Natural killer cell (primary cell): ENCODE results near the gene ITPR1. TPM values are rescaled to one million over a fixed set of nuclear protein-coding genes. Genes with fewer than 3 reads are reported as not detected.

Experiments used
- ATAC-seq, 3 donors: fragments of 150-1000 bp in 2 of 3; fragments of 200-7000 bp in 1 of 3; cut with Tn5 transposase; 1 replicate in 1 of 3; 2 replicates in 2 of 3; pipeline ENCODE4 v1.10.0; 2021; ENCODE audit warnings: mild to moderate bottlenecking in 2 of 3, moderate library complexity in 2 of 3
- DNase-seq, 2 donors: peaks; one replicate each; pipeline versions ENCODE4 v3.0.0 to v3.0.0-alpha.2; 2013 to 2021; ENCODE audit warnings: mixed read lengths in 1 of 2
- H3K27ac ChIP-seq: one replicate; pipeline ENCODE4 v1.5.1; 2013; ENCODE audit warnings: mild to moderate bottlenecking, low read length
- H3K27me3 ChIP-seq: one replicate; pipeline ENCODE4 v1.6.1; 2013; ENCODE audit warnings: low read length; ENCODE audit not compliant: control insufficient read depth, insufficient read depth
- H3K36me3 ChIP-seq: one replicate; pipeline ENCODE4 v1.6.1; 2013; ENCODE audit warnings: low read length; ENCODE audit not compliant: control insufficient read depth, insufficient read depth
- H3K4me1 ChIP-seq: one replicate; pipeline ENCODE4 v1.6.1; 2013; ENCODE audit warnings: low read length; ENCODE audit not compliant: control insufficient read depth, insufficient read depth
- H3K4me3 ChIP-seq: one replicate; pipeline ENCODE4 v1.5.1; 2013; ENCODE audit warnings: low read length
- H3K9me3 ChIP-seq: one replicate; pipeline ENCODE4 v1.6.1; 2013; ENCODE audit warnings: low read length; ENCODE audit not compliant: control insufficient read depth, insufficient read depth
- H3K27ac Mint-ChIP-seq, 2 donors: one replicate each; pipeline ENCODE4 v1.8.0; 2022; ENCODE audit warnings: mild to moderate bottlenecking in 2 of 2, mixed read lengths in 2 of 2, moderate library complexity in 1 of 2
- H3K27me3 Mint-ChIP-seq, 2 donors: one replicate each; pipeline ENCODE4 v1.8.0; 2022; ENCODE audit warnings: low read depth in 2 of 2, mixed read lengths in 2 of 2
- H3K36me3 Mint-ChIP-seq: one replicate; pipeline ENCODE4 v1.8.0; 2022; ENCODE audit warnings: mixed read lengths
- H3K4me1 Mint-ChIP-seq, 2 donors: one replicate each; pipeline ENCODE4 v1.8.0; 2022; ENCODE audit warnings: mixed read lengths in 2 of 2
- H3K4me3 Mint-ChIP-seq: one replicate; pipeline ENCODE4 v1.8.0; 2022; ENCODE audit warnings: mild to moderate bottlenecking, moderate library complexity, mixed read lengths
- H3K9me3 Mint-ChIP-seq, 2 donors: one replicate each; pipeline ENCODE4 v1.8.0; 2022; ENCODE audit warnings: mixed read lengths in 2 of 2
- CTCF ChIP-seq: fragments of 200-600 bp; IDR thresholded peaks from one replicate; pipeline ENCODE4 v1.8.0; 2022; ENCODE audit warnings: antibody characterized with exemption
- WGBS: methylation state at CpG from one replicate; pipeline ENCODE4 v1.1.7; 2013; ENCODE audit warnings: missing lambda C conversion rate; ENCODE audit not compliant: insufficient coverage; 5-methylcytosine and 5-hydroxymethylcytosine counted together
- intact Hi-C: fragments of 100-400 bp; cut with micrococcal nuclease; formaldehyde crosslinking; loops from one replicate; pipeline ENCODE4 v1.14.2; 2022
- total RNA-seq, 4 donors: library from RNA; stranded (reverse); fragments of 120-200 nt in 1 of 4; gene quantifications; one replicate each; pipeline versions ENCODE4 v1.2.3 to v1.2.4, GENCODE V29; 2013 to 2022

ITPR1 gene
- total RNA-seq, 3 donors from 2014 or later (not counting 1 experiment from before 2014, with no cell fraction given): 86.7 to 123 (median 94.8) TPM

DNA sequence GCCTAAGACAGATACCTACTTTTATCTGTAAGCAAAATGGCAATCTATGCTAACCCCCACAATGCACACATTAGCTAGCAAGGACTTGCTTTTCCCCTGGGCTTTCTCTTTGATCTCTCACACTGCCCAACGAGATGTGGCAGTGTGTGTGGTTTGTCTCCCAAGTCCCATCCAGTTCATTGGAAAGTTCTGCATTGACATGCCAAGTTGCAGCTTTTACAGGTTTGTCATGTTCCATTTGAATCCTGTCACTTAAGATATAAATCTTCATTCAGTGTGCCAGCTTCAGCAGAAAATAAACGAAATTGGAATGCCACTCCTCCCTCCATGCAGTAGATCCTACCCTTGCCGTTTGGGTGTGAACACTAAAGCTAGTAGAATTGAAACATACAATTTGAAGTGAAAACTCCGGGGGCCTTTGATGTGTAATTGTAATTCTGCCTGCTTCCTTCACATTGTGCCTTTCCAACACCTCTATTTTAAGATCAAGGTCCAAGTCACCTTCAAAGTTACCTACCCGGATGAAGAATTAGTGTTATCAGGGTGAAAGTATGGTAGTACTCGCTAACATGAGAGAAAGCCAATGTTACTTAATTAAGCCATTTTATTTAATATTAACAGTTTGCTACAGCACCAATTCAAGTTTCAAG is 355.2 kb downstream of the ITPR1 start:
- peaks cover 68 to 72% of the 10 kb centered on the region in 2 donors for H3K4me1 Mint-ChIP-seq
- DNase-seq: no peak
- Histone ChIP-seq H3K4me3 (no peak overlapping the region), H3K4me1 (peaks cover 32% of the 10 kb centered on the region), H3K9me3 (no peaks in the 10 kb centered on the region), H3K36me3 (no peaks in the 10 kb centered on the region), H3K27ac (peak overlapping the region; percentile 98), H3K27me3 (no peaks in the 10 kb centered on the region)
- H3K27me3 Mint-ChIP-seq: no peaks in the 10 kb centered on the region
- intact Hi-C loops: no loop called here
- no peak overlapping the region for H3K4me3 Mint-ChIP-seq
- peak overlapping the region; percentile 79 to 96 for H3K27ac Mint-ChIP-seq
- H3K9me3 Mint-ChIP-seq: no peaks in the 10 kb centered on the region
- TF ChIP-seq CTCF: no peak
- WGBS: 70% methylated on average over 3 of the region's 6 CpGs
- no peaks in the 10 kb centered on the region for H3K36me3 Mint-ChIP-seq
- no peak for ATAC-seq

DNA sequence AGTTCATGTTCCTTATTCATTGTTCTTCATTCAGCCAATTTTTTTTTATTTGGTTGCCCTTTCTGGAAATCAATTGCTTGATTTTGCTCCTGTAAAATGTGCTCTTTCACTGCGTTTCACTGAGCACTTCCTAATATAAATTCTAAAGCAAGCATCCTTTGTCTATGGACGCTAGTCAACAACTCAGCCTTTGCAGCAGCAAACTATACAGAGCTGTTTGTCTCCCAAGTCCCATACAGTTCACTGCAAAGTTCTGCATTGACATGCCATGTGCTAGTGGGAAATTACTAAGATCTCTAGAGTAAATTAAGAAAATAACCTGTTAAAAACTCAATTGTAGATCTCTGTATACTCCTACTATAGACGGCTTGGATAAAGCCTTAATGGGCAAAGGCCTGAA is 356.0 kb downstream of the ITPR1 start:
- intact Hi-C loops: no loop called here
- no peak for DNase-seq
- no peaks in the 10 kb centered on the region for H3K9me3 Mint-ChIP-seq
- no peak for ATAC-seq
- peaks cover 76 to 80% of the 10 kb centered on the region in 2 donors for H3K4me1 Mint-ChIP-seq
- Histone ChIP-seq H3K4me1 (peaks cover 40% of the 10 kb centered on the region), H3K27me3 (no peaks in the 10 kb centered on the region), H3K4me3 (no peak overlapping the region), H3K9me3 (no peaks in the 10 kb centered on the region), H3K36me3 (no peaks in the 10 kb centered on the region), H3K27ac (peak overlapping the region; percentile 98)
- H3K27ac Mint-ChIP-seq: peak overlapping the region; percentile 79 to 96
- no peak for TF ChIP-seq CTCF
- no peaks in the 10 kb centered on the region for H3K27me3 Mint-ChIP-seq
- H3K4me3 Mint-ChIP-seq: no peak overlapping the region
- 84% methylated on average over 2 of the region's 3 CpGs for WGBS
- no peaks in the 10 kb centered on the region for H3K36me3 Mint-ChIP-seq

GRCh38 chr3:4849739-4850138 is 356.6 kb downstream of the ITPR1 start:
- H3K27me3 ChIP-seq: no peaks in the 10 kb centered on the region
- H3K36me3 ChIP-seq: no peaks in the 10 kb centered on the region
- no peaks in the 10 kb centered on the region for H3K36me3 Mint-ChIP-seq
- ATAC-seq (no peak), DNase-seq (no peak)
- H3K4me1 ChIP-seq: peaks cover 43% of the 10 kb centered on the region
- no peaks in the 10 kb centered on the region for H3K9me3 Mint-ChIP-seq
- H3K9me3 ChIP-seq: no peaks in the 10 kb centered on the region
- peak overlapping the region; percentile 42 for H3K4me3 Mint-ChIP-seq
- H3K27ac Mint-ChIP-seq: peak overlapping the region; percentile 79 to 96
- H3K27ac ChIP-seq: peak overlapping the region; percentile 98
- no peak for TF ChIP-seq CTCF
- H3K27me3 Mint-ChIP-seq: no peaks in the 10 kb centered on the region
- peaks cover 76 to 79% of the 10 kb centered on the region in 2 donors for H3K4me1 Mint-ChIP-seq
- no peak overlapping the region for H3K4me3 ChIP-seq
- intact Hi-C loops: loop anchor here (1.0 kb wide), 1 partner anchor 59 kb away; no protein-coding TSS in a partner anchor
